GM18909 (cell line): Measurements from ENCODE around the gene KIF5A.

Experiments used
- ATAC-seq: cut with Tn5 transposase; IDR thresholded peaks from one replicate; pipeline ENCODE4 v1.9.1; 2021; ENCODE audit warnings: mild to moderate bottlenecking; ENCODE audit not compliant: unreplicated experiment, poor library complexity

Gene KIF5A

DNA sequence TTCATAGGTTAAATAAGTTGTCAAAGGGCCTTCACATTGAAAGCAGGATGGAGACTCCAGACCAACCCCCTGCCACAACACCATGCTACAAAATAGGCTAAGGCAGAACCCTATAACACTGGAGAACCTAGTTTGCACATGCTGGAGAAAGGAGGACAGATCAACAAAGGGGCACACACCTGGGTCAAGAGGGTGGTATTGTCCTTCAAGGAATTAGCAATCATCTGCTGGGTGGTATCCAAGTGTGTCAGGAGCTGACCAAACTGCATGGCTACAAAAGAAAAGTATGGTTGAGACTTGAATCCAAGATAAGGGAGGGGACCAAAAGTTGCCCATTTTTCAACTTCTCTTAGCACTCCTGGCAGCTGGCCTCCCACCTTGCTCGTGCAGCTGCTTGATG lies 18.0 kb upstream of the KIF5A start:
- no peak for ATAC-seq

DNA sequence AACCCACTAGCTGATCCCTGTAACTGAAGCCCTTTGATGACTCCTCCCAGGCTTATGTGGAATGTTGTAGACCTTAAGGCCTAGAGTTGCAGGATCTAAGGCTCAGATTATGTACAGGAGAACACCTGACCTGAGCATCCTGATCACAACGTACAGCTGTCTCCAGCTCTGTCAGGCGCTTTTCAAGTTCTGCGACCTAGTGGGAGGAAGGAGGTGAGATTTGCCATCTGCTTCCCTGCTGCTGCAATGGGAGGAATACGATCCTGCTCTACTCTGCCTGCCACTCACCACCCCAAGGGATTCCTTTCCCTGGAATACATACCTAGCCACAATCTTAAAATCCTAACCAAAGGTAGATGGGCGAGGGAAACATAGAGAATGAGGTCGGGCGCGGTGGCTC lies 16.7 kb upstream of the KIF5A start:
- no peak for ATAC-seq

DNA sequence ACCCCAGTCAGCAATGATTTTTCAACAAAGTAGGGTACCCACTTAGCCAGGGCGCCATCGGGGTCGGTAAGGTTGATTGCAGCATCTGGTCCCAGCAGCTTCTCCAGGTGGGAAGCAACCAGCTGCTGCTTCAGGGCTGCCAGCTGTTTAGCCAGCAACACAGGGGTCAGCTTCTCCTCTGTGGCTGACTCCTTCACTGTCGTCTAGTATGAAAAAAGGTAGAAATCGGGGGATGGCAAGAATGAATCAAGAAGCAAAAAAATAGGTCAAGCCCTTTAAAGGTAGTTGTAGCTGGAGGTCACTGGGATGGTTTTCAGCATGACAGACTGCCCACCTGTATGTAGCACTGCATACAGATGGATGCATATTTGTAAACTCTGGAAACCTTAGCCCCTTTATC lies 15.6 kb upstream of the KIF5A start:
- ATAC-seq: no peak

DNA sequence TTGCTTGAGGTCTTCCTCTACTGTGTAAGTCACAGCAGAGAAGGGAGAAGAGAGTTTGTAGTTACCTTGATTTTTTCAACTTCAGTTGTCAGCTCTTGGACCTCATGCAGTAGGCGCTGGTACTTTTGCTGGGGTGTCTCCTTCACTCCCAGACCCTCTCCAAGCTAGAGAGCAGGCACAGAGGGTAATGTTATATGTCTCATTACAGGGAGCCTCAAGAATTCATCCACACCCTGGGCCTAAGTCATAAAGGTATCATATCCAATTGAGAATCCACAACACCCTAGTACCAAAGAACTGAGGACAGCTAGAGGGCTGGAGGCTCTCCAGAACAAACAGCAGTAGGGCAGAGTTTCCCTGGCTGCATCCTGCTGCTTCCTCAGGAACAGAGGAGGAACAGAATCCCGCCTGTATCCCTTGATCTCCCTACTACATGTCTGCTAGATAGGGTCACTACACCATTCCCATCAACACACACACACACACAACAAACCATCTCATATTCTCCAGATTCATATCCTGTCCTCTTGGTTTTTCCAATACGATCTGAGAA lies 14.8 kb upstream of the KIF5A start:
- no peak for ATAC-seq

DNA sequence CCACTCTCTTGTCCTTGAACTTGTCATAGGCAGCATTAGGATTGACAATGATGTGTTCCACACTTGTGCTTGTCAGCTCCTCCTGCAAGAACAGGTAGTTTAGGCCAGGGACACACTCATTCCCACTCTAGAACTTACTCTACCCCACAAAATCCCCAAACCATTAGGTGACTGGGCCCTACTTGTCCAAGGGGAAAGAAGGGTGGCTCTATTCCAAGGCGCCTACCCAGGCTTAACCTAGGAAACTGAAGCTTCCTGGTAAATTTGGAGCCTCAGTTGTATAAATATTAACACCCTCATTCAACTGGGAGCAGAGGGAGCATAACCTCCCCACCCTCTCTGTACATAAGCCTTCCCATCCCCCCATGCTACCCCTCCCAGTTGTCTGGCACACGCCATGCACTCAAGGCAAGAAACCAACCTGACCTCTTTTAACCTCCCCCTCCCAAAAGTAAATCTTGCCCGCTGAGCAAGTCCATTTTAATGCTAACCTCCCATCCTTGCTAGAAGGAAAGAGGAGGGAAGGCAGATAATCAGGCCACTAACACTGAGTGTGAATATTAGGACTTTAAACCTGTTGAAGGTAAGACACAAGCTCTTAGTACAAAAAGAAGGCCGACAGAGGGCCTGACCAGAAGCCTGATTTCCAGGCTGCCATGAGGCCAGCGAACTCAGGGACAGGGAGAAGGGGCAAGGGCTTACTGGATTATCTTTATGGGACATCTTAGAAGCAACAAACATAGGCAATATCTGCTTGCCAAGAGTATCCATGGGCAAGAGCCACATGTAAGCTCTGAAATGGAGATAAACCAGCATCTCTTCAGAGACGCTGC lies 13.9 kb upstream of the KIF5A start:
- ATAC-seq: no peak

DNA sequence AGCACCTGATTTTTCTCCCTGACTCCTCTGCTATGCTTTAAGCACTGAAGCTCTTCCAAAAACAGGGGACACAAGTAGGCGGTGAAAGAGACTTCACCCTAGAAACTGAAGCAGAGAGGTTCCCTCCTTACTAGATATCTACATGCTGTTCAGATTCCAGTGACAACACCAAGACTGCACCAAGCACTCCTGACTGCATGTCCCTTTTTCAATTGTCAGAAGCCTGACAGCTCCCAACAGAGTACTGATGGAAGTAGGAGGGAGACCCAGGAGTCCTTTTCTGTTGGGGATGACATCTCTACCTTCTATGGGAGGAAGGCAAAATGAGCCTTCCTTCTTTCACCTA lies 13.3 kb upstream of the KIF5A start:
- no peak for ATAC-seq

DNA sequence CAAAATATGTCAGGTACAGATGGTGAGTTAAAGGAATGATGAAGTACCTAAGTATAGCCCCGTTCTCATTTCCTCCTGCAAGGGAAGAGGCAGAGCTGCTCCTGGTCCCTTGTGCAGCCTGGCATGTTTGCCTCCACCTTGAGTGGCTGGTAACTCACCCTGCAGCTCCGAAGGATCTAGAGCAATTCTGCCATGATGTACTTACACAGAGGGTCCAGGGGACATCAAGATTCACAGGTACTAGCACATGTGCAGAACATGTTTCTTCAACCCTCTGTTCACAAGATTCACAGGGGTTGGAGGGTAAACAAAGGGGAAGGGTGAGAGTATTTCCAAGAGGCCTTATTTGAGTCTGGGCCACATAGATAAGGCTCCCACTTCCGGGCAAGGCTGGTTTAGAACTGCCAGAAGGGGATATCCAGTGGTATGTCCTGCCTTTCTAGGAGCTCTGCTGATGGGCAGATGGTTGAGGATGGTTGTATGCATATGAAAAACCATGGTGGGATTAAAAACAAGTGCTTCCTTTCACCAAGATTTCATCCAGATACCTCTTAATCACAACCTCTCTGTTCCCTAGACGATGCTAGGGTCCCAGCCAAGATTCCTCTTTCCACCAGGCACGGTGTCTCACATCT lies 10.6 kb upstream of the KIF5A start:
- no peak for ATAC-seq

DNA sequence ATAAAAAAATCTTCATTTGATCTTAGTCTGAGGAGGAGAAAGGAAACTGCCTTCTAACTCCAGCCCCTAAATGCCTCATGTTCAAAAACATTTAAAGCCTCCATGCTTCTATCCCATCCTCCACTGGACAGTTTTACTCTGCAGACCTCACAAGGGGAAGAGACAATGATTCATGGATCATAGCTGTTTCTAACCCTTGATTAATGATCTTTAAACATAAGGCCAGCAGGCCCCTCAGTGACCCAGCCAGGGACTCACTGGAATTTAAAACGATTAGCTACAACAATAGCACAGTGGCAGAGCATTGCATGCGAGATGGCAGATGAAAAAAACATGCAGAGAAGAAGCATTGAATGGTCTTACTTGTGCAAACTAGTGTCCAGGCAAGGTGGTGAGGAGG lies 8.8 kb upstream of the KIF5A start:
- ATAC-seq: no peak

DNA sequence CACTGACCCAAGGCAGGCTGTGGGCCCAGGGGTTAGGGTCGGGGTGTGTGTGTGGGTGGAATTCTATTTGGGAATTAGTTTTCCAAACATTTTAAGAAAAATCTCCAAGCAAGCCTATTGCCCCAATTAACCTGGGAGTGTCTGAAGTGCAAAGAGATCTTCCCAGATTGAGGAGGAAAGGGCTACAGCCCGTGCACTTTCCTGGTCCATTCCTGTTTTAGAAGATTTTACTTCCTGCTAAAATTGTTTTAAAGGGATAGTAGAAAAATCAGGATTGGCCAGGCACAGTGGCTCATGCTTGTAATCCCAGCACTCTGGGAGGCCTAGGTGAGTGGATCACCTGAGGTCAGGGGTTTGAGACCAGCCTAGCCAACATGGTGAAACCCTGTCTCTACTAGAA lies 8.1 kb upstream of the KIF5A start:
- no peak for ATAC-seq

DNA sequence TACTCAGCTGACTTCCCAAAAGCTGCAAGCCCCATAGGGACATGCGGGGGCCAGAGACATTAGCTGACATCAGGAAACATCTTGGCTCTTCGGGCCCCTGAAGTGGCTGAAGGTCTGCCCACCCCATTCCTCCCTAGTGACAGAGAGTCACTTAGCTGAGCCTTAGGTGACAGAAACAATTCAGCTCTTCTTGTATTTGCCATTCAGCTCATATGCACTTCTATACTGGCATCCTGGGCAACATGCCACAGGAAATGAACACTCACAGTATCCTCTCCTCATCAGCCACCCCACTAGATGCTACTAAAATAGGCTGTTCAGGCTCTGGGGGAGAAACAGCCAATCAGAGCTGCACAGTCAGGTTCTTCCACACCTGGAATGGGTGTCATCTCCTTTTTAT lies 6.3 kb upstream of the KIF5A start:
- ATAC-seq: no peak

DNA sequence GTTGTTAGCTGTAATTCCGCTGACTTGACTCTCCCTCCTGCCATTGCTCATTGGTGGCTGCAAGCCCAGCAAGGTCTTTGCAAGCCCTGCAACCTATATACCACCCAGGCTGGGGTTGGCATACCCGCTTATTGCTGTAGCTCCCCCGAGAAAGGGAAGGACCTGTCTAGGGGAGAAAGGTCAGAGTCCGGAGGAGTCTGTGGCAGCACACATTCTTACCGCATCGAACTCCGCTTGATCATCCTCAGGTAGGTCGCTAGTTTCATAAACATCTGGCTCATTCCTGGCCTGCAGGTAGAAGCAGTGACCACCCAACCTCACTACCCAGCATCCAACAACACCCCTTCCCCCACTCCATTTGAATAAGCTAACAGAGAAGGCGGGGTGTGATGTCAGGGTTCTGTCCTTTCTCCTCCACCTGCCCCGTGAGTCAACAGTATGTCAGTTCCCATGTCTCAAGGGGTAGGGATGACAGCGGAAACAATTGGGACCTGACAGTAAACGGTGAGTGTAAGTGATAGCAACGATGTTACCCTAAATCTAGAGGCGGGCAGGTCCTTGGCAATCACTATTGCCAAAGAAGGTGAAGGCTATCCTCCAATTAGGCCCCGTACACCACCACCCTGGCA lies 3.9 kb upstream of the KIF5A start:
- no peak for ATAC-seq

DNA sequence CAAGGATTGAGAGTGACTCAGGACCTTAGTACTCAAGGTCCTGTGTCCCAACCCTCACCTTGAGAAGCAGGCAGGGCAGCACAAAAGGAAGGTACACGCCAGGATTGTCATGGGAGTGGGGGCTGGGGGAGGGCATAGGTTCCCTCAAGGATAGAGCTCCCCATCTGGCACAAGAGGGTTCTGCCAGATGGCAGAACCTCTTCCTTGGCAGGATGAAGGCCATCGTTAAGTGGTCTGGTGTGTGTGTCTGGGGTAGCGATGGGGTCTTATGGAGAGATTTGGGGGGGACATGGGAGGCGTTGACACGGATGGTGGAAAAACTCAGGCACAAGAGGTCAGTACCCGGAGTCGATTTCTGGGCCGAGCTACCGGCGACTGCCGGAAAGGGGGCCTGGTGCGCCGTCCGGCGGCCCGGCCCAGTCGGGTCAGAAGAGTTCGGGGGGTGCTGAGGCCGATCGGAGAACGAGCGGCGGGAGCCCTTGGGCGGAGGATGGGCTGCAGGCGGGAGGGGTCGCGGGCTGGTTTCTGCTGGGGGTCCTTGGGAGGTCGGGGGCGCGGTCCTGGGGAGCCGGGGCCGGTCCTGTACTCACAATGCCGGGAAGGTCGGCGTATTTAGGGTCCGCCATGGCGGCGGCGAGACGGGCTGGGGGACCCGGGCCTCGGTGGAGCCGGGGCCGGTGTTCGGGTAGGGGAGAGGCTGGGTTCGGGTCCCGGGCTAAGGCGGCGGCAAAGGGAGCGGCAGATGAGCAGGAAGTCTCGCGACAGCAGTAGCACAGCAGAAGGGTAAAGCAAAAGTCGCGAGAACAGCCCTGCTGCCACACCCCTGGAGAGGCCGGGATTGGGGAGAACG lies 3.2 kb upstream of the KIF5A start, which contains the start of gene DCTN2:
DCTN2 (minus strand) TSS at position 755 of the 850 bp plus-strand sequence; CDS start at position 626, 129 bp downstream.
- peak; percentile 99 for ATAC-seq

DNA sequence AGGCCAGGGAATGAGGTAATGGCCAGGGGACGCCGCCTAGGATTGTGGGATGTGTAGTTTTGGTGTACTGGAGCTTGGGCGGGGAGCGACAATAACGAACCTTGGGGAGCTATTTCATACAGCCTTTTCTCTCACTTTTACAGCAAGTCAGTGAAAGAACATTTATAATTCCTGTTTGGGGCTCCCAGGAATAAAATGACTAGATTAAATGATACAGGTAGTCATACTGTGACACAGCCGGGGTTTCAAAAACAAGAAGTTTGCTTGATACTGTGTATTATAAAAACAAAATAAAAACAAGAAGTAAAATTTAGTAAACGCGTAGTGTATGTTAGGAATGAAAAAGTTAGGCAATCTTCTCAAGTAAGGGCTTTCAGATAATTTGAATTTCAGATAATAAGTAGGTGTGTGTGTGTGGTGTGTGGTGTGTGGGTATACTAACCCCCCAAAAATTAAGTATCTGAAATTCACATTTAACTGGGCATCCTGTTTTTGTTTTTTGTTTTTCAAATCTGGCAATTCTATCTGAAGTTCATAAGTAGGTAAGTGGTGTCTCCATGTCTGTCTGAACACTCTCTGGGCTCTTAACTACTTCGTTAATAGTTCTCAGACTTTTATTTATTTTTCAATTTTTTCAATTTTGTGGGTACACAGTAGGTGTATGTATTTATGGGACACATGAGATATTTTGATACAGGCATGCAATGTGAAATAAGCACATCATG lies 2.4 kb upstream of the KIF5A start:
- ATAC-seq: no peak

DNA sequence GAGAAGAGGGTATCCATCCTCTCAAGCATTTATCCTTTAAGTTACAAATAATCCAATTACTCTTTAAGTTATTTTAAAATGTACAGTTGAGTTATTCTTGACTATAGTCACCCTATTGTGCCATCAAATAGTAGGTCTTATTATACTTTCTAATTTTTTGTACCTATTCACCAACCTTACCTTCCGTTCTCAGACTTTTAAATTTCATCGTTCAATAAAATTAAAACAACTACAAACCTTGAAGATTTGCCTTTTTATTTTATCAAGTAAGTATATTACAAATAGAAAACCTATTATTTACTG lies 1.9 kb upstream of the KIF5A start:
- ATAC-seq: no peak

DNA sequence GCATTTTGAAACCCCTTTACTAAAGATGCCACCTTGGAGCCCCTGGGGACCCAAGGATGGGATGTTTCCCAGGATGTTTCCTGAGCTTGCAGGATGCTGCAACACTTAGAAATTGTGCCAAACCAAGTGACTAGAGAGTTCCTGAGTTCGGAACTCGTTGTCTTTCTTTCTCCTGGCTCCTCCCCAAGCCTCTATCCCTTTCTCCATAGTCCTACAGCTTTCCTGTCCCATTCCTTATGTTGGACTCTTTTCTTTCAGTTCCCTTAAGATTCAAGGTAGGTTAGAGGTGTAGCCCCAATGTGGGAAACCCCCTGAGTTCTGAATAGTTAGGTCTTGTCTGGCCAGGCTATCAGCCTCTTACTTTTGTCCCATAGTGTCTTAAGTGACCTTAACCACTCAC lies 1.4 kb upstream of the KIF5A start:
- no peak for ATAC-seq

DNA sequence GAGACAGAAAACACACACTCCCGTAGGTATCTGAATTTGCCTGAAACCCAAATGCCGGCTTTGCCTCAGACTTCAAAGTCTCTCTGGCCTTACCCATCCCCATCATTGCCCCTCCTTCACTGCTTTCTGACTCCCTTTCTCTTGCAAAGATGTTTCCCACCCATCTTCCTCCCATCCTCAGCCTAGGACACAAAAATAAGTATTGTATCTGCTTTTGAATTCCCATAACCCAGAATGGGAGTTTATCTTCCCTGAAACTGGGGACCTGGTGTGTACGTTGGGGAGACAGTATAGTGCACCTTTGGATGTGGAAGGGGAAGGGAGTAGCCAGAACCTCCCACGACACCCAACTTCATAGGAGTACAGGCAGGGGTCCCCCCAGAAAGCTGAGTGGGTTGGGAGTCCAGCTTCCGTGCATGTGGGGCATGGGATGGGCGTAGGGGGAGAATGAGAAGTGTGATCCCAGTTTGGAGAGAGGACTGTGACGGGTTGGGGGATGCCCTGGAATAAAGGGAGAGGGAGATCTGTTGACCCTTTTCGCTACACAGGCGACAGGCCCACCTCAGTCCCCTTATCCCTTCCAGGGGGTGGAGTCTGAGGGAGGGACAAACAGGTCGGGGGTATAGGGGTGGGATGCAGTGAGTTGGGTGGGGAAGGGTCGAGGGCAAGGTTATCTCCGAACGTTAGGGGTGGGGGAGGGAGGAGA lies 488 bp upstream of the KIF5A start:
- no peak for ATAC-seq

DNA sequence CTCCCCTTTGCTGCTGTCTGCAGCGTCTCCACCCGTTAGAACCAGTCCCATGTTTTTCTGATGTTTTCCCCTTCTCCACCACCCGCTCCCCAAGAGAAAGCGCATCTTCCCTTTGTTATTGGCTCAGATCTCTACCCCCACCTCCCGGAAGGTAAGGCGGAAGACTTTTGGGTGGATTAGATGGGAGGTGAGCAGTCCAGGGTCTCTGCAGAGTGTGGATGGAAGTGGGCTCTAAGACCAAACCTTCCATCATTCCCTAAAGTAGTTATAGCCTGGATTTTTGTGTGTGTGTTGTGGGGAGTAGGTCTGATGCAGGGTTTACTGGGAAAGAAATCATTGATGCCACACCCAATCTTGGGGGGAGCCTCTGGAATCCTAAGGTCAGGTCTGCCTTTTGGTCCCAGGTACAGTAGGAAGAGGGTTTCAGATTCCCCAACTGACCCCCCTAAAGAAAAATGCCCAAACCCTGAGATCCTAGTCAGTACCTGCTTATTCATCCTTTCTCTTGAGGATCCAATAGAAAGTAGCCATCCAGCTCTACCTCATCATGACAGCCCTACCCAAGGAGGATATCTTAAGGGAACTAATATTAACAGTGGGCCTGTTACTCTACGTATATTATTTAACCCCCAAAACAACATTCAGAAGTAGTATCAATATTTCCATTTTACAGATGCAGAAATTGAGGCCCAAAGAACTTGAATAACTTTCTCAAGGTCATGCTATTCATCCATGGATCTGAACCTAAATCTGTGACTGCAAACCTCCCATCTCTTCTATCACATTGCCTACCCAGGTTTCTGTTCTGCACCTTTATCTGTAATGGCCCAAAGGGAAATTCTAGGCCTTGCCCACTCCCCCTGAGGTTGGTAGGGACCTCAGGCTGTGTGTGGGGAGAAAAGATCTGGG lies 1.1 kb downstream of the KIF5A start:
- ATAC-seq: no peak

DNA sequence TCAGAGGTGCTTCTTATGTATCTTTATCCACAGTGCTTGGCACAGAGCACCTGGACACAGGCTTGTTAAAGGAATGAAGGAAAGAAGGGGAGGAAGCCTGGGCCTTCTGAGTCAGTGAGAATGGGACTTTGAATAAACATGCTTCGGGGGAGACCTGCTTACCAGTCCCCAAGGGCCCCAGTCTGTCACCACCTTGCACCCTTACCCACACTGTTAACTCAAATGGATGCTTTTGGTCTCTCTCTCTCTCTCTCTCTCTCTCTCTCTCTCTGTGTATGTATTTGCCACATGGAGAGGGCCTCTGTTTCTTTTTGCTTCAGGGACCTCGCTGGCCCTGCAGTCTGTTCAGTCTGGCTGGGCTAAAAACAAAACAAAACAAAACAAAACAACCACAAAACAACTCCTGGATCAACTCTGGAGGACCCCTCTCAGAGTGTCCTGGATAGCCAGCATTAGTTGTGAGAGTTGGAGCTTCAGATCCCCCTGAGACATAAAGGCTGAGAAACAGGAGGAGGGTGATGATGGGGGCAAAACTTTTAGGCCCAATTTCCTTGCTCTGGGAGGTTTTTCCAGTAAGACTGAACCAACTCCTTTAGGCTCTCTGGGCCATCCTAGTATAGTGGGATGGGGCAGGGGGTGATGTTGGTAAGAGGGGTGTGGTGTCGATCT lies 1.9 kb downstream of the KIF5A start:
- ATAC-seq: no peak
